GM12874 (cell line): Measurements from ENCODE around the gene SLC6A3.

ENCODE experiments used
- CTCF ChIP-seq: IDR thresholded peaks from 2 replicates; pipeline ENCODE4 v1.5.1; 2011; ENCODE audit warnings: low read depth, mild to moderate bottlenecking, control low read depth, low read length, moderate library complexity; ENCODE audit not compliant: insufficient read depth

The SLC6A3 gene

GRCh38 chr5:1409381-1410110, 35.7 kb downstream of the SLC6A3 start:
- TF ChIP-seq CTCF: no peak

- TF ChIP-seq CTCF: no peak
Observed at GRCh38 chr5:1406681-1407640, 38.3 kb downstream of the SLC6A3 start.

- no peak for TF ChIP-seq CTCF
Observed at GRCh38 chr5:1405539-1406530, 39.4 kb downstream of the SLC6A3 start.

GRCh38 chr5:1405121-1405520, 40.1 kb downstream of the SLC6A3 start:
- TF ChIP-seq CTCF: no peak

- no peak for TF ChIP-seq CTCF
Observed at GRCh38 chr5:1404062-1404461, 41.2 kb downstream of the SLC6A3 start.

- TF ChIP-seq CTCF: no peak
Observed at GRCh38 chr5:1402611-1403255, 42.5 kb downstream of the SLC6A3 start.
